H9 (cell line): Measurements from ENCODE around the gene CNIH2. TPM values are rescaled to one million over a fixed set of nuclear protein-coding genes. Genes with fewer than 3 reads are reported as not detected.

ENCODE experiments used
- DNase-seq: peaks from one replicate; pipeline ENCODE4 v3.0.0-alpha.2; 2017
- H2AFZ ChIP-seq: one replicate; pipeline ENCODE4 v1.6.1; 2013; ENCODE audit warnings: mild to moderate bottlenecking, low read length, control low read depth, moderate library complexity
- H2AK5ac ChIP-seq: 2 replicates; pipeline ENCODE4 v1.6.1; 2013; ENCODE audit warnings: low read length, control low read depth, mixed read lengths; ENCODE audit not compliant: insufficient read length
- H2BK120ac ChIP-seq: one replicate; pipeline ENCODE4 v1.6.1; 2013; ENCODE audit warnings: low read depth, mild to moderate bottlenecking, low read length, control low read depth, inconsistent platforms; ENCODE audit not compliant: poor library complexity, severe bottlenecking
- H2BK12ac ChIP-seq: 2 replicates; pipeline ENCODE4 v1.6.1; 2013; ENCODE audit warnings: low read length, control low read depth, mixed read lengths, low read depth; ENCODE audit not compliant: insufficient read length
- H2BK15ac ChIP-seq: 2 replicates; pipeline ENCODE4 v1.6.1; 2013; ENCODE audit warnings: low read depth, low read length, control low read depth
- H2BK20ac ChIP-seq: one replicate; pipeline ENCODE4 v1.6.1; 2013; ENCODE audit warnings: low read depth, mild to moderate bottlenecking, low read length, control low read depth, inconsistent platforms; ENCODE audit not compliant: poor library complexity, severe bottlenecking
- H2BK5ac ChIP-seq: 2 replicates; pipeline ENCODE4 v1.6.1; 2013; ENCODE audit warnings: low read length, control low read depth, mixed read lengths; ENCODE audit not compliant: insufficient read length
- H3K14ac ChIP-seq: 2 replicates; pipeline ENCODE4 v1.6.1; 2013; ENCODE audit warnings: low read length, control low read depth; ENCODE audit not compliant: insufficient read depth
- H3K18ac ChIP-seq: 2 replicates; pipeline ENCODE4 v1.6.1; 2013; ENCODE audit warnings: low read depth, mild to moderate bottlenecking, mixed read lengths, low read length, control low read depth; ENCODE audit not compliant: insufficient read length
- H3K23ac ChIP-seq: 2 replicates; pipeline ENCODE4 v1.6.1; 2013; ENCODE audit warnings: low read length, control low read depth, mixed read lengths, low read depth; ENCODE audit not compliant: insufficient read length
- H3K23me2 ChIP-seq: 2 replicates; pipeline ENCODE4 v1.6.1; 2013; ENCODE audit warnings: low read depth, mild to moderate bottlenecking, mixed read lengths, low read length, control low read depth; ENCODE audit not compliant: insufficient read length, poor library complexity, severe bottlenecking
- H3K27ac ChIP-seq: 2 replicates; pipeline ENCODE4 v1.5.1; 2013; ENCODE audit warnings: low read length, control low read depth, mixed read lengths, low read depth; ENCODE audit not compliant: insufficient read length
- H3K27me3 ChIP-seq: 2 replicates; pipeline ENCODE4 v1.6.1; 2013; ENCODE audit warnings: low read length, control low read depth, inconsistent platforms; ENCODE audit not compliant: insufficient read depth
- H3K4ac ChIP-seq: 2 replicates; pipeline ENCODE4 v1.6.1; 2013; ENCODE audit warnings: low read depth, mild to moderate bottlenecking, control low read depth, inconsistent platforms, low read length, moderate library complexity
- H3K4me1 ChIP-seq: 2 replicates; pipeline ENCODE4 v1.6.1; 2013; ENCODE audit warnings: low read length, control low read depth, inconsistent platforms; ENCODE audit not compliant: insufficient read depth
- H3K4me2 ChIP-seq: 2 replicates; pipeline ENCODE4 v1.6.1; 2013; ENCODE audit warnings: low read length, control low read depth, mixed read lengths; ENCODE audit not compliant: insufficient read length, insufficient read depth
- H3K56ac ChIP-seq: 2 replicates; pipeline ENCODE4 v1.6.1; 2013; ENCODE audit warnings: low read depth, mild to moderate bottlenecking, mixed read lengths, low read length, control low read depth; ENCODE audit not compliant: insufficient read length
- H3K79me1 ChIP-seq: 2 replicates; pipeline ENCODE4 v1.6.1; 2013; ENCODE audit warnings: low read depth, mild to moderate bottlenecking, moderate library complexity, low read length, control low read depth, inconsistent platforms; ENCODE audit not compliant: insufficient read depth, poor library complexity, severe bottlenecking
- H3K79me2 ChIP-seq: 2 replicates; pipeline ENCODE4 v1.6.1; 2013; ENCODE audit warnings: low read length, control low read depth, inconsistent platforms; ENCODE audit not compliant: insufficient read depth
- H3K9ac ChIP-seq: 2 replicates; pipeline ENCODE4 v1.6.1; 2013; ENCODE audit warnings: low read length, control low read depth, mixed read lengths; ENCODE audit not compliant: insufficient read length; ENCODE audit errors: extremely low read depth
- H3K9me3 ChIP-seq: one replicate; pipeline ENCODE4 v1.6.1; 2013; ENCODE audit warnings: low read depth, low read length, inconsistent platforms; ENCODE audit not compliant: control insufficient read depth
- H3T11ph ChIP-seq: one replicate; pipeline ENCODE4 v1.6.1; 2013; ENCODE audit warnings: mild to moderate bottlenecking, low read length, control low read depth, inconsistent platforms
- H4K20me1 ChIP-seq: one replicate; pipeline ENCODE4 v1.6.1; 2013; ENCODE audit not compliant: control insufficient read depth, insufficient read length, insufficient read depth
- H4K5ac ChIP-seq: 2 replicates; pipeline ENCODE4 v1.6.1; 2013; ENCODE audit warnings: low read depth, mild to moderate bottlenecking, mixed read lengths, low read length, control low read depth; ENCODE audit not compliant: insufficient read length
- H4K8ac ChIP-seq: replicated peaks from 2 replicates; pipeline ENCODE4 v1.6.1; 2013; ENCODE audit warnings: low read length, control low read depth, mixed read lengths, low read depth; ENCODE audit not compliant: insufficient read length
- H4K91ac ChIP-seq: 2 replicates; pipeline ENCODE4 v1.6.1; 2013; ENCODE audit warnings: low read depth, mild to moderate bottlenecking, moderate library complexity, mixed read lengths, low read length, control low read depth; ENCODE audit not compliant: insufficient read length
- H3K27ac Mint-ChIP-seq, 3 experiments: 2 replicates in 2 of 3; 3 replicates in 1 of 3; pipeline ENCODE4 v1.8.0; 2020 to 2021; ENCODE audit warnings: mixed read lengths in 3 of 3, mild to moderate bottlenecking in 1 of 3, moderate library complexity in 1 of 3
- H3K27me3 Mint-ChIP-seq: 2 replicates; pipeline ENCODE4 v1.8.0; 2021; ENCODE audit warnings: low read depth, mild to moderate bottlenecking, moderate library complexity, mixed read lengths
- H3K36me3 Mint-ChIP-seq, 3 experiments: 2 replicates in 2 of 3; 3 replicates in 1 of 3; pipeline ENCODE4 v1.8.0; 2020 to 2021; ENCODE audit warnings: low read depth in 3 of 3, mixed read lengths in 3 of 3; ENCODE audit not compliant: insufficient read depth in 1 of 3
- H3K4me1 Mint-ChIP-seq, 2 experiments: 2 replicates each; pipeline ENCODE4 v1.8.0; 2020; ENCODE audit warnings: mixed read lengths in 2 of 2
- H3K4me3 Mint-ChIP-seq, 2 experiments: 2 replicates in 1 of 2; 3 replicates in 1 of 2; pipeline ENCODE4 v1.8.0; 2020 to 2021; ENCODE audit warnings: mild to moderate bottlenecking in 2 of 2, mixed read lengths in 2 of 2, moderate library complexity in 1 of 2
- H3K9me3 Mint-ChIP-seq, 2 experiments: 2 replicates in 1 of 2; 3 replicates in 1 of 2; pipeline ENCODE4 v1.8.0; 2020; ENCODE audit warnings: mild to moderate bottlenecking in 2 of 2, mixed read lengths in 2 of 2, moderate library complexity in 1 of 2
- WGBS: extraction: QIAGEN DNeasy Blood & Tissue Kit; methylation state at CpG from one replicate; pipeline ENCODE4 v1.1.7; 2013; ENCODE audit warnings: missing lambda C conversion rate, low lambda C conversion rate, mixed read lengths; ENCODE audit not compliant: insufficient read length; ENCODE audit errors: extremely low coverage; 5-methylcytosine and 5-hydroxymethylcytosine counted together
- total RNA-seq: library from RNA; stranded (reverse); gene quantifications from 2 replicates; pipeline ENCODE4 v1.2.1, GENCODE V29; 2021
- TF ChIP-seq, protein P1 (sequence below): fragments of 200-600 bp; sonication (generic); conservative IDR thresholded peaks from 3 replicates; pipeline ENCODE4 v1.8.0; 2021; ENCODE audit warnings: antibody characterized with exemption, mild to moderate bottlenecking

Gene CNIH2
- total RNA-seq, 1 experiment from 2014 or later = 12.0 TPM

DNA sequence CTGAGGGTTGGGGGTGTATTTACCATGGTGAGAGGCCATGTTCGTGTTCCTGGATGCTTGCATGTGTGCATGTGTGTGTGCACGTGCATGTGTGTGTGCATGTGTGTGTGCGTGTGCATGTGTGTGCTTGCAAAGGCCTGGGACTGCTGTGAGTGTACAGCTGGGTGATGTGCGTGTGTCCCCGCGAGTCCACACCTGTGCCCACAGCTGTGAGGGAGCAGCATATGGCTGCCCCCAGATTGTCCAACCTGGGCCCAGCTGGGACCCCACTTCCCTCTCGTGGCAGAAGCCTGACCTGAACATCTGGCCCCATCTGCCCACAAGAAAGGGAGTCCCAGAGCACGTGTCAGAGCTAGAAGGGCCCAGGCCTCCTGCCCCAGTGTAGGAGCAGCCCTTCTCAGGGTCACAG lies 47.3 kb downstream of the CNIH2 start:
- Histone ChIP-seq H4K5ac (no peak overlapping the region), H3K27me3 (no peaks in the 10 kb centered on the region), H3K23me2 (no peaks in the 10 kb centered on the region), H3K18ac (no peak overlapping the region), H3K14ac (no peak overlapping the region), H3K23ac (no peak overlapping the region), H2AFZ (no peak overlapping the region), H3K79me1 (no peaks in the 10 kb centered on the region), H3K9ac (no peak overlapping the region), H2BK20ac (no peak overlapping the region), H2BK120ac (no peak overlapping the region), H3K4me2 (no peak overlapping the region), H3K4me1 (0 out of 2 replicates have a peak, but pooled peaks cover 3% of the 10 kb centered on the region), H3K9me3 (no peaks in the 10 kb centered on the region), H2AK5ac (no peak overlapping the region), H2BK5ac (no peak overlapping the region), H4K91ac (no peak overlapping the region), H2BK12ac (no peak overlapping the region), H3K56ac (no peak overlapping the region), H4K20me1 (no peaks in the 10 kb centered on the region), H4K8ac (no peak overlapping the region), H3K79me2 (no peaks in the 10 kb centered on the region), H3K4ac (no peak overlapping the region), H3T11ph (no peak overlapping the region), H3K27ac (no peak overlapping the region), H2BK15ac (no peak overlapping the region)
- H3K36me3 Mint-ChIP-seq = peaks cover 0 to 1% (median under 1%) of the 10 kb centered on the region in 3 experiments; a peak in 4 of 7 replicates
- H3K27ac Mint-ChIP-seq = no peak overlapping the region
- TF ChIP-seq, protein P1, sequence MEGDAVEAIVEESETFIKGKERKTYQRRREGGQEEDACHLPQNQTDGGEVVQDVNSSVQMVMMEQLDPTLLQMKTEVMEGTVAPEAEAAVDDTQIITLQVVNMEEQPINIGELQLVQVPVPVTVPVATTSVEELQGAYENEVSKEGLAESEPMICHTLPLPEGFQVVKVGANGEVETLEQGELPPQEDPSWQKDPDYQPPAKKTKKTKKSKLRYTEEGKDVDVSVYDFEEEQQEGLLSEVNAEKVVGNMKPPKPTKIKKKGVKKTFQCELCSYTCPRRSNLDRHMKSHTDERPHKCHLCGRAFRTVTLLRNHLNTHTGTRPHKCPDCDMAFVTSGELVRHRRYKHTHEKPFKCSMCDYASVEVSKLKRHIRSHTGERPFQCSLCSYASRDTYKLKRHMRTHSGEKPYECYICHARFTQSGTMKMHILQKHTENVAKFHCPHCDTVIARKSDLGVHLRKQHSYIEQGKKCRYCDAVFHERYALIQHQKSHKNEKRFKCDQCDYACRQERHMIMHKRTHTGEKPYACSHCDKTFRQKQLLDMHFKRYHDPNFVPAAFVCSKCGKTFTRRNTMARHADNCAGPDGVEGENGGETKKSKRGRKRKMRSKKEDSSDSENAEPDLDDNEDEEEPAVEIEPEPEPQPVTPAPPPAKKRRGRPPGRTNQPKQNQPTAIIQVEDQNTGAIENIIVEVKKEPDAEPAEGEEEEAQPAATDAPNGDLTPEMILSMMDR = no peak
- H3K4me3 Mint-ChIP-seq = no peak overlapping the region
- no CpG with 5 or more reads among the region's 8 CpGs for WGBS
- peaks cover 9 to 22% of the 10 kb centered on the region in 2 experiments for H3K4me1 Mint-ChIP-seq
- H3K9me3 Mint-ChIP-seq = peaks cover 2% of the 10 kb centered on the region in 2 experiments
- peaks cover 15% of the 10 kb centered on the region for H3K27me3 Mint-ChIP-seq
- DNase-seq = no peak
